Dedifferentiated amniotic fluid mesenchymal stem cell (primary cell): ENCODE data around the gene PLTP.
"Not testable (repeated sequence)": the region's sequence is repeated elsewhere in the genome, so short reads cannot be mapped to it uniquely, and the experiment has no call there.

Experiments used
- DNase-seq: peaks from one replicate; pipeline ENCODE4 v3.0.0-alpha.2; 2016; ENCODE audit errors: extremely low spot score

Gene PLTP

GRCh38 chr20:45944151-45944964, 32.4 kb upstream of the PLTP start:
- DNase-seq, result no peak

- DNase-seq, result no peak
Measured at GRCh38 chr20:45943613-45944012, 31.7 kb upstream of the PLTP start.

- no peak for DNase-seq
Measured at GRCh38 chr20:45940469-45940868, 28.5 kb upstream of the PLTP start.

- no peak for DNase-seq
Measured at GRCh38 chr20:45940053-45940452, 28.1 kb upstream of the PLTP start.

GRCh38 chr20:45938727-45939438, 26.9 kb upstream of the PLTP start:
- DNase-seq, result no peak

- DNase-seq, result no peak
Measured at GRCh38 chr20:45937765-45938164, 25.8 kb upstream of the PLTP start.

- DNase-seq, result no peak
Measured at GRCh38 chr20:45935416-45936046, 23.6 kb upstream of the PLTP start.

GRCh38 chr20:45934586-45935415, 22.8 kb upstream of the PLTP start, which contains the start of gene PCIF1:
Gene PCIF1, plus strand, starts transcription at chr20:45934683. Its CDS starts 4,317 bp downstream, at chr20:45939000.
- DNase-seq, result peak; percentile 98

GRCh38 chr20:45934046-45934585, 22.2 kb upstream of the PLTP start:
- peak; percentile 20 for DNase-seq

GRCh38 chr20:45933266-45934045, 21.5 kb upstream of the PLTP start:
- DNase-seq, result peak; percentile 52

- DNase-seq, result not testable (repeated sequence)
Measured at GRCh38 chr20:45931680-45932079, 19.7 kb upstream of the PLTP start.

- DNase-seq, result no peak
Measured at GRCh38 chr20:45927071-45927878, 15.3 kb upstream of the PLTP start.

GRCh38 chr20:45926731-45927070, 14.7 kb upstream of the PLTP start:
- no peak for DNase-seq

- DNase-seq, result no peak
Measured at GRCh38 chr20:45925821-45926506, 14.0 kb upstream of the PLTP start.

GRCh38 chr20:45924391-45925261, 12.7 kb upstream of the PLTP start:
- DNase-seq, result no peak

- DNase-seq, result no peak
Measured at GRCh38 chr20:45921337-45922189, 9.6 kb upstream of the PLTP start.
